GM03348 (cell line): Measurements from ENCODE around the gene PMEL.
"Not testable (repeated sequence)": the region's sequence is repeated elsewhere in the genome, so short reads cannot be mapped to it uniquely, and the experiment has no call there.

ENCODE experiments used
- DNase-seq: peaks from one replicate; pipeline ENCODE4 v3.0.0; 2012; ENCODE audit warnings: low spot score

The PMEL gene

DNA sequence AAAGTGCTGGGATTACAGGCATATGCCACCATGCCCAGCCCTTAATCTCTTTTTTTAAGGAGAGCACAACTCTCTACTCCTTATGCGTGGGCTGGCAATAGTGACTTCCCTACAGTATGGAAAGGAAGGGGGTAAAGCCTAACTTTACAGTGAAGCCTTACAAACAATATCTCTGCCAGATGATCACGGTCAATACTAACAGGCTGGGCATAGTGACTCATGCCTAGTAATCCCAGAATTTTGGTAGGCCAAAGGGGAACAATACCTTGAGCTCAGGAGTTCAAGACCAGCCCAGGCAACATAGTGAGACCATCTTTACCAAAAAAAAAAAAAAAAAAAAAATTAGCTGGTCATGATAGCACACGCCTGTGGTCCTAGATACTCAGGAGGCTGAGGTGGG lies 43.7 kb downstream of the PMEL start:
- no peak for DNase-seq

DNA sequence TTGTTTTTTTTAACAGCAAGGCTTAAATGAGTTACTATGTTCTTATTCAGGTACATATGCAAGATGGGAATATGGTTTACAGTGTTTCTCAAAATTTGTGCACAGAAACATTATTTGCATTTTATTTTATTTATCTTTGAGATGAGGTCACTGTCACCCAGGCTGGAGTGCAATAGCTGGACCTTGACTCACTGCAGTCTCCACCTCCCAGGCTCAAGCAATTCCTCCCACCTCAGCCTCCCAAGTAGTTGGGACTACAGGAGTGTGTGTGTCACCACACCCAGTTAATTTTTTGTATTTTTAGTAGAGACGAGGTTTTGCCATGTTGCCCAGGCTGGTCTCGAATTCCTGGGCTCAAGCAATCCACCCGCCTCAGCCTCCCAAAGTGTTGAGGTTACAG lies 46.8 kb downstream of the PMEL start:
- not testable (repeated sequence) for DNase-seq

GRCh38 chr12:55915482-55915859 lies 50.4 kb downstream of the PMEL start:
- DNase-seq: no peak

DNA sequence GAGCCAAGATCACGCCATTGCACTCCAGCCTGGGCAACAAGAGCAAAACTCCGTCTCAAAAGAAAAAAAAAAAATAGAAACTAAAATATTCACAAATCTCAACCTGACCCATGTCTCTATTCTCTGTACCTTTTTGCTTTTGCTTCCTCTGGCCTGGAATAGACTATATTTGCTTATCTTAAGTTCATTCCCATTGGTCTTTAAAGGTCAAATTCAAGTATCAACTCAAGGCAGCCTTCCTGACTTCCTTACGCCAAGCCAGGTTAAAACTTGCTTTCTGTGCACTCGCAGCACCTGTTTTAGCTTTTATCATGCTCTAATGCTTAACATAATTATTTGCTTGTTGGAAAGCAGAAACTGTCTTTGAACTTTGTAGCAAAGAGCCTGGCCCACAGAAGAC lies 52.9 kb downstream of the PMEL start:
- DNase-seq: no peak

GRCh38 chr12:55909513-55909884 lies 56.3 kb downstream of the PMEL start:
- no peak for DNase-seq

GRCh38 chr12:55908726-55909512 lies 56.9 kb downstream of the PMEL start:
- peak; percentile 42 for DNase-seq

- peak; percentile 48 for DNase-seq
Observed at GRCh38 chr12:55906056-55906455, 59.8 kb downstream of the PMEL start.
